ENCODE results near the gene DPT.

The DPT gene

DNA sequence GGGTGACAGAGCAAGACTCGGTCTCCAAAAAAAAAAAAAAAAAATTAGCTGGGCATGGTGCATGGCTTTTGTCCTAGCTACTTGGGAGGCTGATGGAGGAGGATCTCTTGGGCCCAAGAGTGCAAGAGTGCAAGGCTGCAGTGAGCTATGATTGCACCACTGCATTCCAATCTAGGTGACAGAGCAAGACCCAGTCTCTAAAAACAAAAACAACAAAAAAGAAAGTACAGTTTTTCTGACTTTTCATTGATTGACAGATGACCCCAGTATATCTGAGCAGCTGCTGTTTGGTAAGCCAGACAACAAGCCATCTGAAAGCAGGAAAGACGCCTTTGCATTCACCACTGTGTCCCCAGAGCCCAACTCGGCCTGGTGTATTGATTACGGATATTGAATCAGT lies 10.9 kb upstream of the DPT start:
- no peak overlapping the region for H3K27ac ChIP-seq
- no peak for DNase-seq (ENCODE audit: low read depth, low spot score)

DNA sequence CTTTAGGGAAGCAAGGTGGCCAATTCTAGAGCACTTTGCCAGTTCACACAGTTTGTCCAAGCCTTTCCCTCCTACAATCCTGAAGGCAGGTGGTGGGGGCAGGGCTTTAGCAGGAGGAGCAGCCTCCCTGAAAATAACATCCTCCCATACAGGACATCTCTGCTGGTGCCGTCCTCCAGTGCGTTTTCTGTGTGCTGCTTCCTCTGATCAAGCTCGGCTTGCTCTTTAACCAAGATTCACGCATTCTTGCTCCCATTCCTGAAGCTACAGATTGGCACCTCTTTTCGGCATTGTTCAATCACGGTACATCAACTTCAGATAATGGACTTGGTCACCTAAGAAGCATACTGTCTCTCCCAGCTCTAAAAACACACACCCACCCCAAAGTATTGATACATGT lies 7.5 kb upstream of the DPT start:
- H3K27ac ChIP-seq, result no peak overlapping the region
- DNase-seq (ENCODE audit: low read depth, low spot score), result no peak

DNA sequence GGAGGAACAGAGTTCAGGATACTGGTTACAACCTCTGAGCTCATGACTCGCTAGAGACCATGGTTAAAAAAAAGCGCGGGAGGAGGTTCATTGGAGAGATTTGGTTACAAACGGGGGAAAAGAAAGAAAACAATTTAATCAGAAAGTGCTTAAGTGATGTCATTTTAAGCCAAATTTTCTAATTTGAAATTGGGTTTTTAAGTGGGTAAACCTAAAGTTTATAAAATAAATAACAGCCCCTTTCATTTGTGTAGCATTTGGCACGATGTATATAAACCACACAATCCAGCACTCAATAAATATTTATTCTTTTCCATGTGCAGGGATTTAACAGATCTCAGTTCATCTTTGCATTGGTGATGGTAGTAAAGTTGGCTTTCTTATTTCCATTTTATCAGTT lies 7.0 kb upstream of the DPT start:
- DNase-seq (ENCODE audit: low read depth, low spot score), result no peak
- no peak overlapping the region for H3K27ac ChIP-seq

DNA sequence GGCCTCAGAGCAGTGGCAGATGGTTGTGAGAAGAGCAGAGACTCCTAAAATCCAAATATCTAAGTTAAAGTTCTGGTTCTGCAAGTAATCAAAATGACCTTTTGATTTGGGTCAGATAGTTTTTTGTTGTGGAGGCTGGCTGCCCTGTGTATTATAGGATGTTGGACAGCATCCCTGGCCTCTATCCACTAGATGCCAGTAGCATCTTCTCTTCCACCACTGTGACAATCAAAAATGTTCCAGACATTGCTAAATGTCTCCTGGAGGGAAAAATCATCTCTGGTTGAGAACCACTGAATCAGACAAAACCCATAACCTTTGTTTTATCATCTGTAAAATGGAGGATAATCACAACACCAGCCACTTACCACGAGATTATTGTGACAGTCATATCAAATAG lies 5.9 kb upstream of the DPT start:
- DNase-seq (ENCODE audit: low read depth, low spot score), result no peak
- H3K27ac ChIP-seq, result no peak overlapping the region

DNA sequence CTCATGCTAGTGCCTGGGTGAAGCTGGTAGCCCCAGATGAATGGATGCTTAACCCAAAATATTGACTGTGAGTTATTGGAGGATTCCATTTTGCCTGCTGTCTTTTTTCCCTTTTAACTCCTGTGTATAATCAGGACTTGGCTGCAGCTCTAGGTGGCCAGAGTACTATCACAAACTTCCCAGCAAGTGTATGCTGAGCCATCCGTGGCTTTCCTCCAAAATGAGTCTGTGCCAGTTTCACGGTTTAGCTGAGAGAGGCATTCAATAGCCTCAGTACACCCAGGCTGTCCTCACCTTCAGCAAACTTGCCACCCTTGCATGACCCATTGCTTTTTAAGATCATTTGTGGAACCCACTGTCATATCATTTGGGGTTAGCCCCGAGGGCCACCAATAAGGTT lies 5.3 kb upstream of the DPT start:
- DNase-seq (ENCODE audit: low read depth, low spot score), result no peak
- no peak overlapping the region for H3K27ac ChIP-seq

DNA sequence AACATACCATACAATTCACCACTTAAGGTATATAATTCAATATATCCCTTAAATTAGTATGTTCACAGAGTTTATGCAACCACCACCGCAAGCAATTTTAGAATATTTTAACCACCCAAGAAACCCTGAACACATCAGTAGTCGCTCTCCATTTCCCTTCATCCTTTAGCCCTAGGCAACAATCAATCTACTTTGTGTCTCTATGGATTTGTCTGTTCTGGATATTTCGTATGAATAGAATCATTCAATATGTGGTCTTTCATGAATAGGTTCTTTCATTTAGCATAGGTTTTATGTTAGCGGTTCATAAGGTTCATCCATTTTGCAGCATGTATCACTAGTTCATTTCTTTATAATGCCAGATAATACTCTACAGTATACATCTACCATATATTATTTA lies 4.2 kb upstream of the DPT start:
- no peak overlapping the region for H3K27ac ChIP-seq
- no peak for DNase-seq (ENCODE audit: low read depth, low spot score)

DNA sequence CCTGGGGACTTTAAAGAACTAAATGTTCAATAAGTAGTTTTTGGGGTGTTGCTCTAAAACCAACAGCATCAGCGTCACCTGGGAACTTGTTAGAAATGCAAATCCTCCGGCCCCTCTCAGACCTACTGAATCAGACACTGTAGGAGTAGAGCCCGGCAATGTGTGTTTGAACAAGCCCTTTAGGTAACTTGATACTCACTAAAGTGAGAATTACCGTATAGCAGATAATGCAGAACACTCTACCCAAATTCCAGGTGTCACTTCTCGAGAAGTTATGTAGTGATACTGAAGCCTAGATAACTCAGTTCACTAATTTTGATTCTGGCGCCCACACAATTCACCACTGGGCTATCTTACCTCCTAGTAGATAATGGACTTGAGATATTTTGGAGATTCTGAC lies 3.7 kb upstream of the DPT start:
- no peak for DNase-seq (ENCODE audit: low read depth, low spot score)
- no peak overlapping the region for H3K27ac ChIP-seq

DNA sequence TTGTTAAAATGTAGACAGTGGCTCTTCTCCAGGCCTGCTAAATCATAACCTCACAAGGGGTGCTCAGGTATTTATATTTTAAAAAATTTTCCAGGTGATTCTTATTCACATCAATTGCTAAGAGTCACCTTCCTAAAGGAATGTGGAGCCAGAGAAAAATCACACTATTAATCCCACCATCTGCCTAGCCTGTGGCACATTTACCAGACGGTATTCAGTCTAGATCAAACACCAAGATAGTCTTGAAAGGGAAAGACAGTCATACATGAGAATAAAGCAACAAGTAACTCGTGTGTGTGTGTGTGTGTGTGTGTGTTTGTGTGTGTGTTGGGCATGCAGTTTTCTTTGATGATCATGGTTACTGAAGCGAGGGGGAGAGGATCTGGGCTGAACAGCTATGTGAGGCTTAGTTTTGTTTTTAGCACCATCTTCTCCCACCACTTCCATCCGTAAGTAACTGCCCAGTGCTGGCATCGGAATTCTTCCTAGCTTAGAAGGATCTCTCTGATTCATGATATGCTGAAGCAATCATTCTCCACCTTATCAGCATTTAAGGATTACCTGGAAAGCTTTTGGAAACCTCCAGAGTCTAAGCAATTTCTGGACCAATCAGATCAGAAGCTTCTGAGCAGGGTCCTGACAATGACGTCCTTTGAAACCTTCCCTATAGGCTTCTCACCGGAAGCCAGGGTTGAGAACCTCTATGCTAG lies 2.4 kb upstream of the DPT start:
- no peak for DNase-seq (ENCODE audit: low read depth, low spot score)

DNA sequence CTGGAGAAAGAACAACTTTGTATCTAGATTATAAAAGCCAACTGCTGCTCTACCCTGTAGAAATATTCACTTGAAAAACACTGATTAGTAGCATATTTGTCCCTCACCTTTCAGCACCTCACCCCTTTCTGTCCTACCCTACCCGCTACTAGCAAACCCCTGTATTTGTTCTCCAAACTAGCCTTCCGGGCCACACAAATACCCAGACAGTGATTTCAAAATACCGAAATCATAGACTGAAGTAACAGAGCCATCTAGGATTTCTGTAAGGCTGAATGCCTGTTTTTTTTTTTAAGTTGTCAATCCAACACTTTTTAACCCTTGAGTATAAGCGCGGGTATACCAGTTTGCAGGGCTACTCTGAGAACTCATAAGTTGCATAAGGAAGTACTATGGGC lies 398 bp upstream of the DPT start:
- no peak overlapping the region for H3K27ac ChIP-seq
- DNase-seq (ENCODE audit: low read depth, low spot score), result no peak

More for the DNA sequence above, 2.4 kb upstream of the DPT start:
- no peak overlapping the region for H3K27ac ChIP-seq

DNA sequence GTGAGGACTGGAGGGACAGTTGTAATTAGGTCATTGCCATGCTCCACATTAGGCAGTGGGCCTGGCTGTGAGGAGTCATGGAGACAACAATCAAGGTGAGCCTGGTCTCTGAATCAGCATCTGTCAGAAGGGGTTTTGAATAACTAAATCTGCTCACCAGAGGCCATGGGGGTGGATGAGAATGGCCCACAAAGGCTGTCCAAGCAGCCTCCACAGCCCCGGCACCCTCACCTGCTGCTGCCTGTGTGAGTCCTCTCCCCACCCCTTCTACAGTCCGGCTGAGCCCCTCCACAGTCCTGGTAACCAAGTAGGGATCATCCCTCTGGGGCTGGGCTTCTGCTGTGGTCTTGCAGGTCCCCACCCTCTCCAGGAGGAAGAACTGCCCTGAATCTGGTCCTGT lies 2.3 kb downstream of the DPT start:
- DNase-seq (ENCODE audit: low read depth, low spot score), result no peak
- no peak overlapping the region for H3K27ac ChIP-seq

DNA sequence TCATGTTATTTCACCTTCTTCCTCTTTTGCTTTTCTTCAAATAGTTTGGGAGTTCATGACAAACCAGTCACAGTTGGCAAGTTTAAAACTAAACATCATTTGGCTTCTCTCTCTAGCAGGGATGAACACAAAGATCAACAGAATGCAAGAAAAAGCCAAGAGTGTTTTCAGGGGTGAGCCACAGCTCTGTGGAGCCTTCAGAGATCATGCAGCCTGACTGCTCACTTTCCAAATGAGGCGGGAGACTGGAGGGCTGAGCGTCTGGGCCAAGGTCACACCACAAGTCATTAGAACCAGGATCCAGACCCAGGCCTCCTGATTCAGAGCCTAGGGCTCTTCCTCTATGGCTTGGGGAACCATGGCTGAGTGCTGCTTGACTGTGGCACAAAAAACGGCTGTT lies 2.7 kb downstream of the DPT start:
- H3K27ac ChIP-seq, result no peak overlapping the region
- no peak for DNase-seq (ENCODE audit: low read depth, low spot score)

DNA sequence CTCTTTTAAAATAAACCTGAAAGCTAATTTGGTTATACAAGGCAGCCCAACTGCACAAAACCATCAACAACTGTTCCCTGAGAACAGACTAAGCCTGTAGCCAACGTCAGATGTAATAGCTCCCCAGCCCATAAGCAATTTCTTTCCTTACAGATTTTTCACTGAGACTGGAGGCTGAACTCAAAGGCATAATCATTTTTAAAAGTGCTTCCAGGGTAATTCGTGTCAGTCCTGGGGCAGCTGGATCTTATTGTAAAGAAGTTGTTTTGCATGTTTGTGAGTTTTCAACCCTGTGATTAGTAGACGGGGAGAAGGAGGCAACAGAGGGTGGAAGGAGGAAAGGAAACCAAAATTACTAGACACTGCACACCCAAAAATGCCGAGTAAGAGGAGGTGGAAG lies 3.2 kb downstream of the DPT start:
- DNase-seq (ENCODE audit: low read depth, low spot score), result no peak
- H3K27ac ChIP-seq, result no peak overlapping the region

DNA sequence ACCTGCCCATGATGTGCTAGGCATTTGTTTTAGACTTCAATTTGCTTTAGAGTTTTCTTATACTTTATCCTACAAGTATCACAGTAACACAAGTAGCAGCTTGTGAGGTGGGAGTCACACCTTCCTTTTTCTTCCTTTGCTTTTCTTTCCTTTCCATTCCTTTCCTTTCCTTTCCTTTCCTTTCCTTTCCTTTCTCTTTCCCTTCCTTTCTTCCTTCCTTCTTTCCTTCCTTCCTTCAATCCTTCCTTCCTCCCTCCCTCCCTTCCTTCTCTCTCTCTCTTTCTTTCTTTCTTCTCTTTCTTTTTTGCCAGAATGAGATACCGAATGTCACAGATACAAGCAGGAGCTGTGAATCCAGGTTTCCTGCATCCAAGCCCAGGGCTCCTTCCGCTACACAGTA lies 3.9 kb downstream of the DPT start:
- no peak overlapping the region for H3K27ac ChIP-seq
- no peak for DNase-seq (ENCODE audit: low read depth, low spot score)

DNA sequence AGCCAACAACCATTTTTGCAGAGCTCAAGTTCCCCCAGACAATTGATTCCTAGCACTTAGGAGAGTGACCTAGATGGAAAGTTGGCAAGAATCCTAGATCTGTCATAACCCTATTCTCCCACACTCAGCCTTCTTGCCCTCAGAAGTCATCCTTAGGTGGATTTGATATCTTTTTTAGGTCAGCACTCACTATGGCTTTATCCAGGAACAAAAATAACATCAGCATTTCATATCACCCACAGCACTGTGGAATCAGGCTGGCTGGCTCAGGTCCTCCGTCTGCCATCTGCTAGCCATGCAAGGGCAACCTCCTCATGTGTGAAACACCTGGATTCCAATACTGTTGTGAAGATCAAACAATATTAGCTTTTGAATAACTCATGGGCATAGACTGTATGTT lies 6.0 kb downstream of the DPT start:
- no peak for DNase-seq (ENCODE audit: low read depth, low spot score)
- H3K27ac ChIP-seq, result no peak overlapping the region

DNA sequence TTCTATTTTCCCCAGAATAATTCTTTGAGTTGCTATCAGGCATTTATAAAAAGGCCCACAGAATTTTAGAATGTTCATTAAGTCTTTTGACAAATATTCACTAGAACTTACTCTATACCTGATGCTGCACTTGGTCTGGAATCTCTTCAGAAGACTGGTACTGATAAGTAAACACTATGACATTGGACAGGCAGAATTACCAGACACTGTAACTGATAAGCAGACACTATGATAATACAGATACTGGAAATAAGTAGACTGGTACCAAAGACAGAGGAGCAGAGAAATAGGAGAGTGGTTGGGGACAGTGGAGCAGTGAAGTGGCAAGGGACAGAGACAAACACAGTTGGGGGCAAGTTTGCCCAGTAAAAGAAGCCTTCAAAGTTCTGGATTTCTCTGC lies 8.2 kb downstream of the DPT start:
- H3K27ac ChIP-seq, result no peak overlapping the region
- no peak for DNase-seq (ENCODE audit: low read depth, low spot score)

DNA sequence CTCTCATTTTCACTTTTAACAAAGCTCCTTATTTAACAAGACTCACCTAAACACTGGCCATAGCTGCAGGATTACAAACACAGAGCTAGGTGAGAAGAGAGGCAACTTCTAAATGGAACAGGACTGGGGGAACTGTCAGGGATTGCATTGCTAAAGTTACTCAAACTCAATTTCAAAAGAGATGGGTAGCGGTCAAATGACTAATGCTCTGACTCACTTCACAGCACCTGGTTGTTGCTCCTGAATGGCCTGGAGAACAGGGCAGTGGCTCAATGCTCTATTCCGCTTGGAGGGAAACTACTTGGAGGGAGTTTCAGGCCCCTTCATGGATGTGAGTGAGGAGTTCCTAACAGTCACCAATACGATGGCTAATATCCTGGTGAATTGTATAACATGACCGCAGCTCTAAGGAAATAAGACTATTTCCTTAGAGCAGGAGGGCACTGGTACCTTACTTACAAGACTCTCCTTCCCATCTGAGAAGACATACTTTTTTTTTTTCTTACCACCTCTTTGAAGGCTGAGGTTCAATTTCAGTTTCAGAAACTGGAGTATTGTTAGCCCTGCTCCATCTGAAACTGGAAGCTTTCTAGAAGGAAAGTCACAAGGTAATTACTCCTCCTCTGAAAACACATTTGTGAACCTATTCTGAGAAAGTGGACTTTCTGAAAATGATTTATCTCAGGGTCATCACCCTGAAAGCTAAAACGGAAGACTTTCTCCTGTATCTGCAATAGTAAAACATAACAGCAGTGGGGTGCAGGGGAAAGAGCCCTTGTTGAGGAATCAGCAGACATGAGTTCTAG lies 9.5 kb downstream of the DPT start:
- peak; percentile 69 for DNase-seq (ENCODE audit: low read depth, low spot score)
- H3K27ac ChIP-seq, result no peak overlapping the region

DNA sequence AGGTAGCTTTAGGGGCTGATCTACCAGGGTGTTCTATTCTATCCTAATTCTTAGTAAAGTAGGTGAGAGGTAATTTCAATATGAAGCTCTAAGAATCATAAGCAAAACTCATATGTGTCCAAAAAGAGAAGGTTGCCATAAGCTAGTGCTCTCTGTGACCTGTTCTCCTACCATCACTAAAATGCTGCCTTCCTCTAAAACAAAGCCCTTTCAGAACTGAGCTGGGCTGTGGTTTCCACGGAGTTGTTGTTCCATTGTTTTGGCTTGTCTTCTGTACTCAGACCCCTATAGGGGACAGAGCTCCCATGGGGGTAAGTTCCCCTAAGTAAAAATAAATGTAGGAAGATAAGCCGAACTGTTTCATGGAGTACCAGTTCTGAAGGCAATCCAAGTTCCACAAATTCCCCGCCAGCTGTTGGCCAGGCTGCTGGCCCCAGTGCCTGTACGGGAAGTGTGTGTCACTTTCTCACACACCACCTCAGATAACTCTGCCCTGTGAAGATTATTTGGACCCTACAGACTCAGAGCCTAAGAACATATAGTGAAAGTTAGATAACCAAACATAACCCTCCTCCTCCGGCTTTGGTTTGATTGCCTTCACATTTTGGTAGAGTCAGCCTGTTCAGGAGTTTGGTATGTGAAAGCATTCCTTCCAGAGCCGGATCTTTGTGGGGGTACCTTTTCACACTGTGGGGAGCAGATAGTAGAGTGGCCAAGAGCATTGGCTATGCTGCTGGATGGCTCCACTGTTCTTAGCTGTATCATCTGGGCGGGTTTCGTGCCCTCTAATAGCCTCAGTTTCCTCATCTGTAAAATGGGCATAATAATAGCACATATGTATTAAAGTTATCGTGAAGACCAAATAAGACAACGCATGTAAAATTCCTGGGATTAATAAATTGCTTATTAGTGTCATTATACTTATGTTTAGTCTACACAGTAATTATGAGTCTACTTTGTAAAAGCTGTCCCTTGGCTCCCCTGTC lies 10.8 kb downstream of the DPT start:
- H3K27ac ChIP-seq, result no peak overlapping the region
- no peak for DNase-seq (ENCODE audit: low read depth, low spot score)

DNA sequence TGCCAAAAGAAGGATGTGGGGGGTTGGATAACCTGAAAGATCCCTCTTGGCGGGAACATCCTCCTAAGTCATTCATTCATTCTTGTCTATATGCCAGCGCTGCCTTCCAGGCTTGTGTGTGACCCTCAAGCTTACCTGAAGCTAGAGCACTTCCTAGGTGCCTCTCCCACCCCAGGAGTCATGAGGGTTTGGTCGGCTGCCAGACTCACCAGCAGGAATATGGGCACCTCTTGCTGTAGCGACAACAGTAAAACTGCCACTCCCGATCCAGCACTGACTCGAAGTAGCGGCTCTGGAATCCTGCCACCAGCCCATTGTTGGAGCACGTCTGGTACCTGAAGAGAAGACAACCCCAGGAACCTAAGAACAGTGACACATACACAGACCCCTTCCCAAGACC lies 15.0 kb downstream of the DPT start:
- DNase-seq (ENCODE audit: low read depth, low spot score), result no peak
- no peak overlapping the region for H3K27ac ChIP-seq

DNA sequence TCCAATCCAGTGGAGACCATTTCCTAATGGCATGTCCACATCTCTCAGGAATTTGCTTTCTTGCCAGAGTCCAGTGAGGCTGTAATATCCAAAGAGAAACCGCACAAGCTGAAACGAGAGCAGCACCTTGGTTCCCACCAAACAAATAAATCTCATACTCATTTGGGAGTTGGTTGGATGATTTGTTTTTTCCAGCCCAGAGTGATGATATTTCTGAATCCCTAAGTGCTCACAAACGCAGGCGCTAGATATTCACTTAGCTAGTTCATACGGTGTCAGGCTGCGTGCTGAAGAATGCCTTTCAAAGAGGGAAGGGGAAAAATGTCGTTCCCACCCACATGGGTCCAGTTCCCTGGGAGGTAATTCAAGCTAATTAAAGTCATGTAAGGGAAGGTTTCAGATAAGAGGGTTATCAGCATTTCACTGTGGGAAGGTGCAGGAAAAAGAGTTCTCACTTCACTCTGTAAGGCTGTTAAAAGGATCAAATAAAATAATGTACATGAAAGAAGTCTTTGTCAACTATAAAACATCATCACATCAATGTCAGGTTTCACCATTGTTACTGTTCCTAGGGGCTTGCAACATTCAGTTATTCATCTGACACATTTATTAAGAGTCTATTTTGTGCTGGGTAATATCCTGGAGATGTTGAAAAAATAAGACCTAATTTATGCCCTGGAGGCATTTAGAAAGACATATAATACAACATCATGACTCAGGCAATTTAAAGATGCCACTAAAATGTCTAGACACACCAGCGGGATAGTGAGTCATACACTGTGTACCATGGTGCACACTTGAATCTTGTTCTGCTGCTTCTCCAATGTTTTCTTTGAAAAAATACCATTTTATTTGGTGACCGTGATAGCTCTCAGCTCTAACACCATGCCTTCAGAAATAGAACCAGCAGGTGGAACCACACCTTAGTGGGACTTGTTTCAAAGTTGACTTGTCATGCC lies 19.3 kb downstream of the DPT start:
- DNase-seq (ENCODE audit: low read depth, low spot score), result peak; percentile 95
- H3K27ac ChIP-seq, result peak overlapping the region; percentile 58

Measured in epithelial cell of prostate (primary cell).